A549 (cell line): Measurements from ENCODE around the gene GNAT3. TPM values are rescaled to one million over a fixed set of nuclear protein-coding genes. Genes with fewer than 3 reads are reported as not detected.

Source experiments
- ATAC-seq, 2 experiments: fragments of 200-7000 bp in 1 of 2; fragments of >200 bp in 1 of 2; cut with Nextera tagmentation in 1 of 2; cut with Tn5 transposase in 1 of 2; 3 replicates each; pipeline versions ENCODE4 v1.8.0 to v1.9.1; 2018 to 2020; ENCODE audit warnings: mild to moderate bottlenecking in 1 of 2, moderate library complexity in 1 of 2
- CTCF ChIA-PET: fragments of 300-600 bp; sonication (Branson Sonifier 250); formaldehyde crosslinking; extraction: SDS; loops from one replicate; lab custom pipeline; 2021; ENCODE audit warnings: antibody characterized with exemption, inconsistent platforms; lab: Yijun Ruan, JAX
- POLR2A ChIA-PET: fragments of 350-600 bp; formaldehyde crosslinking; extraction: SDS; loops from one replicate; lab custom pipeline; 2021; ENCODE audit warnings: antibody characterized with exemption, inconsistent platforms; lab: Yijun Ruan, JAX
- DNase-seq, 2 experiments: peaks; one replicate each; pipeline versions ENCODE4 v3.0.0 to v3.0.0-alpha.2; 2011 to 2016; ENCODE audit warnings: low read depth in 1 of 2, low spot score in 1 of 2
- FAIRE-seq: peaks from 2 replicates; lab custom pipeline; 2011; peaks lifted over from hg19 to GRCh38; lab: Jason Lieb, UNC
- H3K27ac ChIP-seq, 2 experiments: fragments of >200 bp; sonication (Bioruptor Twin); formaldehyde crosslinking; 3 replicates each; pipeline ENCODE4 v1.5.1; 2016 to 2017
- H3K4me1 ChIP-seq: fragments of >200 bp; sonication (Bioruptor Twin); formaldehyde crosslinking; 3 replicates; pipeline ENCODE4 v1.6.1; 2016
- H3K4me2 ChIP-seq: fragments of >200 bp; sonication (Bioruptor Twin); formaldehyde crosslinking; 3 replicates; pipeline ENCODE4 v1.6.1; 2016
- H3K4me3 ChIP-seq: fragments of >200 bp; sonication (Bioruptor Twin); formaldehyde crosslinking; 3 replicates; pipeline ENCODE4 v1.5.1; 2016
- H3K9me3 ChIP-seq: fragments of >200 bp; sonication (Bioruptor Twin); formaldehyde crosslinking; 3 replicates; pipeline ENCODE4 v1.6.1; 2016
- ATOH8 ChIP-seq: fragments of 250-450 bp; sonication (Bioruptor Pico); IDR thresholded peaks from 2 replicates; pipeline ENCODE4 v1.5.0; 2020; ENCODE audit warnings: low read depth, mild to moderate bottlenecking, moderate library complexity
- CBX2 ChIP-seq: fragments of 200-600 bp; sonication (generic); IDR thresholded peaks from 2 replicates; pipeline ENCODE4 v1.6.1; 2016; ENCODE audit warnings: low read depth, mild to moderate bottlenecking, borderline replicate concordance
- CHD2 ChIP-seq: fragments of 150-350 bp; IDR thresholded peaks from 2 replicates; pipeline ENCODE4 v1.6.1; 2014; ENCODE audit warnings: low read length; ENCODE audit not compliant: partially characterized antibody
- CTCF ChIP-seq: fragments of >200 bp; sonication (Bioruptor Twin); formaldehyde crosslinking; IDR thresholded peaks from 3 replicates; pipeline ENCODE4 v1.5.1; 2016
- E2F6 ChIP-seq: IDR thresholded peaks from 2 replicates; pipeline ENCODE4 v1.6.1; 2012; ENCODE audit warnings: low read depth, borderline replicate concordance
- ELK1 ChIP-seq: fragments of 150-350 bp; IDR thresholded peaks from 2 replicates; pipeline ENCODE4 v1.6.1; 2014; ENCODE audit warnings: low read depth, mild to moderate bottlenecking, low read length
- EP300 ChIP-seq, 2 experiments: fragments of >200 bp; sonication (Bioruptor Twin); formaldehyde crosslinking; IDR thresholded peaks; 2 replicates in 1 of 2; 3 replicates in 1 of 2; pipeline ENCODE4 v1.6.1; 2016 to 2017
- FOSB ChIP-seq: fragments of 250-450 bp; sonication (Bioruptor Pico); IDR thresholded peaks from 2 replicates; pipeline ENCODE4 v1.5.0; 2020; ENCODE audit warnings: mild to moderate bottlenecking, moderate library complexity
- FOSL2 ChIP-seq, 2 experiments: fragments of 450-650 bp in 1 of 2; fragments of >200 bp in 1 of 2; sonication (Bioruptor Twin) in 1 of 2; formaldehyde crosslinking; IDR thresholded peaks; 2 replicates each; pipeline versions ENCODE4 v1.5.0 to v1.6.1; 2016 to 2020; ENCODE audit warnings: mild to moderate bottlenecking in 1 of 2, moderate library complexity in 1 of 2
- HES2 ChIP-seq: fragments of >200 bp; sonication (Bioruptor Twin); formaldehyde crosslinking; IDR thresholded peaks from 2 replicates; pipeline ENCODE4 v1.6.1; 2016
- HMGXB4 ChIP-seq: fragments of 250-450 bp; sonication (Bioruptor Pico); IDR thresholded peaks from 2 replicates; pipeline ENCODE4 v1.5.0; 2021; ENCODE audit warnings: mild to moderate bottlenecking, moderate library complexity, borderline replicate concordance
- HOXB13 ChIP-seq: fragments of 250-450 bp; sonication (Bioruptor Pico); IDR thresholded peaks from 2 replicates; pipeline ENCODE4 v1.5.0; 2020; ENCODE audit warnings: low read depth, mild to moderate bottlenecking, moderate library complexity
- KDM5A ChIP-seq: fragments of 200-600 bp; sonication (generic); IDR thresholded peaks from 2 replicates; pipeline ENCODE4 v1.6.1; 2016; ENCODE audit warnings: antibody characterized with exemption, mild to moderate bottlenecking
- MAX ChIP-seq: IDR thresholded peaks from 2 replicates; pipeline ENCODE4 v1.6.1; 2012
- NPAS2 ChIP-seq: fragments of 250-450 bp; sonication (Bioruptor Pico); IDR thresholded peaks from 2 replicates; pipeline ENCODE4 v1.8.0; 2022; ENCODE audit warnings: mild to moderate bottlenecking, moderate library complexity, borderline replicate concordance
- POLR2A ChIP-seq: IDR thresholded peaks from 2 replicates; pipeline ENCODE4 v1.6.1; 2012; ENCODE audit warnings: mild to moderate bottlenecking, low read length
- REST ChIP-seq: fragments of 200-600 bp; sonication (generic); IDR thresholded peaks from 2 replicates; pipeline ENCODE4 v1.6.1; 2016; ENCODE audit warnings: antibody characterized with exemption, mild to moderate bottlenecking, moderate library complexity
- RFX5 ChIP-seq: fragments of 450-650 bp; IDR thresholded peaks from 2 replicates; pipeline ENCODE4 v1.7.1; 2014; ENCODE audit warnings: antibody characterized with exemption, mild to moderate bottlenecking, moderate library complexity
- TFCP2L1 ChIP-seq: fragments of 250-450 bp; sonication (Bioruptor Pico); IDR thresholded peaks from 2 replicates; pipeline ENCODE4 v1.5.0; 2021; ENCODE audit warnings: mild to moderate bottlenecking
- TP53 ChIP-seq: fragments of 250-450 bp; sonication (Bioruptor Pico); IDR thresholded peaks from 2 replicates; pipeline ENCODE4 v1.5.0; 2021; ENCODE audit warnings: mild to moderate bottlenecking, moderate library complexity
- ZC3H11A ChIP-seq: fragments of 450-650 bp; IDR thresholded peaks from 2 replicates; pipeline ENCODE4 v1.6.1; 2014; ENCODE audit warnings: antibody characterized with exemption, mild to moderate bottlenecking
- WGBS: methylation state at CpG from one replicate; pipeline ENCODE4 v1.1.6; 2017; ENCODE audit errors: missing lambda C conversion rate; 5-methylcytosine and 5-hydroxymethylcytosine counted together
- polyA plus RNA-seq, 4 experiments: library from polyadenylated mRNA; depleted of rRNA in 3 of 4; stranded (reverse); fragments of >200 nt; fragmentation: RNase III in 1 of 4; extraction: RNeasy Plus Mini Kit Qiagen cat#74134 plus additional on column Dnase treatment in 1 of 4; gene quantifications; 2 replicates in 3 of 4; 3 replicates in 1 of 4; pipeline ENCODE4 v1.2.3, GENCODE V29; 2011 to 2017

Gene GNAT3
- polyA plus RNA-seq, 2 of the 4 experiments (the other 2 are of a cell fraction), result not detected

- no peak for TF ChIP-seq REST
- TF ChIP-seq HMGXB4 (CRISPR knock-in tag), result no peak
- no peak for TF ChIP-seq ZC3H11A
- no peak for TF ChIP-seq NPAS2
- no peak for TF ChIP-seq EP300 (IDR thresholded peaks at IDR 0.05)
- no peak for TF ChIP-seq ELK1
- TF ChIP-seq HOXB13 (CRISPR knock-in tag), result no peak
- TF ChIP-seq TP53 (CRISPR knock-in tag), result no peak
- no peak for TF ChIP-seq CBX2
- no peak for TF ChIP-seq HES2
These were observed 84.6 kb downstream of the GNAT3 start (continued) for GRCh38 chr7:80427218-80427617.

- H3K27ac ChIP-seq, result no peak overlapping the region
- no peak overlapping the region for H3K4me2 ChIP-seq
- no peak for FAIRE-seq
- POLR2A ChIA-PET, result no interaction called here
- no peak for DNase-seq
- no peak for ATAC-seq
- CTCF ChIA-PET, result no interaction called here
- 14% methylated on average over 2 of the region's 2 CpGs for WGBS
- H3K4me3 ChIP-seq, result no peak overlapping the region
- H3K4me1 ChIP-seq, result no peaks in the 10 kb centered on the region
- H3K9me3 ChIP-seq, result no peaks in the 10 kb centered on the region
- TF ChIP-seq MAX (no peak), FOSL2 (IDR thresholded peaks at IDR 0.05) (no peak), FOSL2 (CRISPR knock-in tag; IDR thresholded peaks at IDR 0.05) (0 out of 2 replicates have a peak, but pooled peaks have one; percentile 4), CTCF (no peak)
These were observed 91.0 kb downstream of the GNAT3 start for GRCh38 chr7:80420876-80421275.

GRCh38 chr7:80417211-80417793 is 94.6 kb downstream of the GNAT3 start:
- ATAC-seq (no peak), DNase-seq (no peak), FAIRE-seq (no peak)
- POLR2A ChIA-PET, result no interaction called here
- Histone ChIP-seq H3K4me1 (0 out of 3 replicates have a peak, but pooled peaks cover 3% of the 10 kb centered on the region), H3K9me3 (no peaks in the 10 kb centered on the region), H3K4me3 (no peak overlapping the region), H3K27ac (no peak overlapping the region), H3K4me2 (no peak overlapping the region)
- WGBS, result 82% methylated on average over 6 of the region's 6 CpGs
- CTCF ChIA-PET, result interaction anchor here (1.9 to 3.5 kb wide), 2 partner anchors 10 to 11 kb away, joined by 5 to 15 read pairs; no protein-coding TSS in a partner anchor
- TF ChIP-seq KDM5A, result no peak
- TF ChIP-seq E2F6, result no peak
- TF ChIP-seq CHD2, result no peak
- TF ChIP-seq POLR2A, result no peak
- TF ChIP-seq ATOH8, result no peak
- no peak for TF ChIP-seq FOSB (CRISPR knock-in tag)
- no peak for TF ChIP-seq HMGXB4 (CRISPR knock-in tag)
- TF ChIP-seq RFX5, result no peak
- no peak for TF ChIP-seq TFCP2L1 (CRISPR knock-in tag)
